ENCODE results near the gene SPATA4. TPM values are rescaled to one million over a fixed set of nuclear protein-coding genes. Genes with fewer than 3 reads are reported as not detected.

Gene SPATA4
- total RNA-seq, 1 donor from 2014 or later: 0.75 TPM

DNA sequence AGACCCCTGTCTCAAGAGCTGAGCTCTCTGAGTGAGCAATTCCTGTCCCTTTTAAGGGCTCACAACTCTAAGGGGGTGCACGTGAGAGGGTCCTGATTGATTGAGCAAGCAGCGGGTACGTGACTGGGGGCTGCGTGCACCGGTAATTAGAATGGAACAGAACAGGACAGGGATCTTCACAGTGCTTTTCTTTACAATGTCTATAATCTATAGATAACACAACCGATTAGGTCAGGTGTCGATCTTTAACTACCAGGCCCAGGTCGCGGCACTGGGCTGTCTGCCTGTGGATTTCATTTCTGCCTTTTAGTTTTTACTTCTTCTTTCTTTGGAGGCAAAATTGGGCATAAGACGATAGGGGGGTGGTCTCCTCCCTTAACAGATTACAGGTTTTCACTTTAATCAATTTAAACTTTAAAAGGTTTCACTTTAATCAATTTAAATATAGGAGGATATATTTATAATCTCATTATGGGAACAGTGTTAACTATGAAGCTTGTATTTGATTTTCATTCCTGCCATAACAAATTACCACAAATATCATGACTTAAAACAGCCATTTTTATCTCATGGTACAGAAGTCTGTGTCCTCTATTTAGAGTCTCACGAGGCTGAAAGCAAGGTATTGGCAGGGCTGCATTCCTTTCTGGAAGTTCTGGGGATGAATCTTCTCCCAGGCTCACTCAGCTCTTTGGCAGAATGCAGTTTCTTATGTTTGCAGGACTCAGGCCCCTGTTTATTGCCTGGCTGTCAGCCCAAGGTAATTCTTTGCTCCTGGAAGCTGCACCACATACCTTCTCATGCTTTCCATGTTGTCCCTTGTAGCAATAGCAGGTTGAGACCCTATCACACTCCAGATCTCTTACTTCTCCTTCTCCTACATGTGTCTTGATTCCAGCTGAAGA, 5.2 kb downstream of the SPATA4 start:
- H3K27ac Mint-ChIP-seq: peak overlapping the region; percentile 48

DNA sequence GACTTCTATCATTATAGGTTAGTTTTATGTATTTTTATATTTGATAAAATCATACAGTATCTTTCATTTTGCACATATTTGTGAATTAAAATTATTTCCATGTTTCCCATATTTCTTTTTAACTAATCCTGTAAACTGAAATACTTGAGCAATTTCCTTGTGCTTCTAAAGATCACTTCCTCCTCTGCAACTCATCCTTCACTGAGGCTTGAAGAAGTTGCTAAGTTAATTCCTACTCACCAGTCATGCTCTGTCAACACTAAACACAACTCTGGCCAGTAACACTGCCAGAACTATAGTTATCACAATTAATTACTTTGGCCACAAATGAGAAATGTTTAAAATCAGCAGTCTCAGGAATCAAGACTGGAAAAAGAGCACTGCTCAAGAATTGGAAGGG, 6.7 kb downstream of the SPATA4 start:
- Mint-ChIP-seq H3K9me3 (no peaks in the 10 kb centered on the region), H3K27ac (no peak overlapping the region), H3K4me1 (ENCODE audit: unreplicated experiment) (no peaks in the 10 kb centered on the region), H3K4me3 (no peak overlapping the region), H3K36me3 (no peaks in the 10 kb centered on the region), H3K27me3 (peaks cover 3% of the 10 kb centered on the region)
- DNase-seq (ENCODE audit: extremely low spot score, unreplicated experiment): no peak
- no peak for TF ChIP-seq CTCF (conservative IDR thresholded peaks at IDR 0.05)

More for the DNA sequence above, 5.2 kb downstream of the SPATA4 start:
- H3K4me1 Mint-ChIP-seq (ENCODE audit: unreplicated experiment): peaks cover 1% of the 10 kb centered on the region
- no peaks in the 10 kb centered on the region for H3K9me3 Mint-ChIP-seq
- no peak overlapping the region for H3K4me3 Mint-ChIP-seq
- no peak for DNase-seq (ENCODE audit: extremely low spot score, unreplicated experiment)
- peaks cover 3% of the 10 kb centered on the region for H3K27me3 Mint-ChIP-seq
- H3K36me3 Mint-ChIP-seq: no peaks in the 10 kb centered on the region
- TF ChIP-seq CTCF (conservative IDR thresholded peaks at IDR 0.05): no peak

GRCh38 chr4:176187624-176188023, 7.8 kb downstream of the SPATA4 start:
- H3K9me3 Mint-ChIP-seq: no peaks in the 10 kb centered on the region
- H3K36me3 Mint-ChIP-seq: no peaks in the 10 kb centered on the region
- TF ChIP-seq CTCF (conservative IDR thresholded peaks at IDR 0.05): no peak
- no peaks in the 10 kb centered on the region for H3K27me3 Mint-ChIP-seq
- no peaks in the 10 kb centered on the region for H3K4me1 Mint-ChIP-seq (ENCODE audit: unreplicated experiment)
- H3K27ac Mint-ChIP-seq: no peak overlapping the region
- DNase-seq (ENCODE audit: extremely low spot score, unreplicated experiment): no peak
- H3K4me3 Mint-ChIP-seq: no peak overlapping the region

- Mint-ChIP-seq H3K4me3 (no peak overlapping the region), H3K27ac (no peak overlapping the region), H3K9me3 (no peaks in the 10 kb centered on the region), H3K36me3 (no peaks in the 10 kb centered on the region), H3K4me1 (ENCODE audit: unreplicated experiment) (no peaks in the 10 kb centered on the region), H3K27me3 (no peaks in the 10 kb centered on the region)
- DNase-seq (ENCODE audit: extremely low spot score, unreplicated experiment): no peak
- no peak for TF ChIP-seq CTCF (conservative IDR thresholded peaks at IDR 0.05)
These were observed 8.6 kb downstream of the SPATA4 start for GRCh38 chr4:176186671-176187395.

DNA sequence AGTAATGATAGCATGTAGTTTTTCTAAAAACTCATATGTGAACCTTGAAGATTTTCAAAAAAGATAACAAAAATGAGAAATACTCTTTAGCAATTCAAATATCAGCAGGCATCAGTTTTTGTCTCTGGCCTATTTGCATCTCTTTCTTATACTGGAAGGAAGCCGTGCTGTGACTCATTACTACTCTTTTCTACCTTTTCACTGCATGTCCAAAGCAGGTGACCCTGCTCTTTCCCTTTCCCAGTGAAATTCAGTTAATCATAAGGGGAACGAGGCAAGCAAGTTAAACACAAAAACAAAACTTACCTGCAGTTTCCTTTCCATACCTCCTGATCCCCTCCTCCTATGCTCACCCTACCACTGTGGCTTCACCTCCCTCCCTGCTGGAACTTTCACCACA, 9.3 kb downstream of the SPATA4 start:
- no peak overlapping the region for H3K4me3 Mint-ChIP-seq
- H3K4me1 Mint-ChIP-seq (ENCODE audit: unreplicated experiment): no peaks in the 10 kb centered on the region
- H3K27ac Mint-ChIP-seq: no peak overlapping the region
- no peaks in the 10 kb centered on the region for H3K9me3 Mint-ChIP-seq
- no peaks in the 10 kb centered on the region for H3K27me3 Mint-ChIP-seq
- H3K36me3 Mint-ChIP-seq: no peaks in the 10 kb centered on the region
- no peak for DNase-seq (ENCODE audit: extremely low spot score, unreplicated experiment)
- TF ChIP-seq CTCF (conservative IDR thresholded peaks at IDR 0.05): no peak

Data from type B pancreatic cell (in vitro differentiated cells).